IMR-90 (cell line): ENCODE measurements around the gene RPS2. TPM values are rescaled to one million over a fixed set of nuclear protein-coding genes. Genes with fewer than 3 reads are reported as not detected.

Source experiments
- ATAC-seq: fragments of 200-7000 bp; cut with Tn5 transposase; 2 replicates; pipeline ENCODE4 v1.9.1; 2020; ENCODE audit warnings: low read depth, mild to moderate bottlenecking, moderate library complexity
- BruUV-seq: library from RNA; stranded (reverse); fragments of 400-500 nt; replicated peaks from 2 replicates; lab custom pipeline; 2021; lab: Mats Ljungman, UMichigan
- CTCF ChIA-PET: fragments of 300-600 bp; formaldehyde crosslinking; extraction: SDS; loops from one replicate; lab custom pipeline; 2021; ENCODE audit warnings: antibody characterized with exemption; lab: Yijun Ruan, JAX
- POLR2A ChIA-PET: fragments of 300-600 bp; sonication (Branson Sonifier 250); formaldehyde crosslinking; loops from one replicate; lab custom pipeline; 2022; ENCODE audit warnings: antibody characterized with exemption; ENCODE audit not compliant: unreplicated experiment; lab: Charles Lee
- DNase-seq: peaks from one replicate; pipeline ENCODE4 v3.0.0; 2013
- H2AFZ ChIP-seq: replicated peaks from 2 replicates; pipeline ENCODE3; 2013; ENCODE audit warnings: low read length, mild to moderate bottlenecking; ENCODE audit not compliant: poor library complexity
- H2AK5ac ChIP-seq: 2 replicates; pipeline ENCODE4 v1.6.1; 2013; ENCODE audit warnings: low read depth, low read length, inconsistent platforms
- H2AK9ac ChIP-seq: replicated peaks from 2 replicates; pipeline ENCODE3; 2013; ENCODE audit warnings: mild to moderate bottlenecking, low read depth, low read length, moderate library complexity; ENCODE audit not compliant: poor library complexity
- H2BK120ac ChIP-seq: 2 replicates; pipeline ENCODE4 v1.6.1; 2013; ENCODE audit warnings: low read depth, low read length, inconsistent platforms
- H2BK15ac ChIP-seq: 3 replicates; pipeline ENCODE4 v1.6.1; 2013; ENCODE audit warnings: low read depth, low read length, inconsistent platforms
- H2BK20ac ChIP-seq: 2 replicates; pipeline ENCODE4 v1.6.1; 2013; ENCODE audit warnings: low read depth, mild to moderate bottlenecking, inconsistent platforms, low read length, moderate library complexity
- H2BK5ac ChIP-seq: 2 replicates; pipeline ENCODE4 v1.6.1; 2013; ENCODE audit warnings: mild to moderate bottlenecking, low read depth, low read length, inconsistent platforms; ENCODE audit not compliant: poor library complexity, severe bottlenecking
- H3K14ac ChIP-seq: replicated peaks from 2 replicates; pipeline ENCODE4 v1.6.1; 2013; ENCODE audit warnings: low read depth, low read length, inconsistent platforms
- H3K18ac ChIP-seq: 2 replicates; pipeline ENCODE4 v1.6.1; 2013; ENCODE audit warnings: low read depth, low read length, control low read depth
- H3K23ac ChIP-seq: 2 replicates; pipeline ENCODE4 v1.6.1; 2013; ENCODE audit warnings: low read depth, low read length, inconsistent platforms
- H3K27ac ChIP-seq: 2 replicates; pipeline ENCODE4 v1.5.1; 2013; ENCODE audit warnings: mild to moderate bottlenecking, control low read depth, low read length; ENCODE audit not compliant: insufficient read depth
- H3K27me3 ChIP-seq: 2 replicates; pipeline ENCODE4 v1.6.1; 2013; ENCODE audit warnings: low read length; ENCODE audit not compliant: control insufficient read depth, insufficient read depth
- H3K36me3 ChIP-seq: 2 replicates; pipeline ENCODE4 v1.6.1; 2013; ENCODE audit warnings: low read length, mixed read lengths; ENCODE audit not compliant: control insufficient read depth, insufficient read depth
- H3K4ac ChIP-seq: 2 replicates; pipeline ENCODE4 v1.6.1; 2013; ENCODE audit warnings: low read depth, low read length, inconsistent platforms
- H3K4me1 ChIP-seq: 2 replicates; pipeline ENCODE4 v1.6.1; 2013; ENCODE audit warnings: low read length, mixed read lengths; ENCODE audit not compliant: control insufficient read depth, insufficient read depth
- H3K4me2 ChIP-seq: 2 replicates; pipeline ENCODE4 v1.6.1; 2013; ENCODE audit warnings: low read depth, mild to moderate bottlenecking, control low read depth, low read length, moderate library complexity
- H3K4me3 ChIP-seq: 2 replicates; pipeline ENCODE4 v1.5.1; 2013; ENCODE audit warnings: low read depth, mild to moderate bottlenecking, control low read depth, low read length, moderate library complexity; ENCODE audit not compliant: insufficient read depth
- H3K56ac ChIP-seq: 2 replicates; pipeline ENCODE4 v1.6.1; 2013; ENCODE audit warnings: low read length, inconsistent platforms; ENCODE audit not compliant: insufficient read depth; ENCODE audit errors: extremely low read depth
- H3K79me1 ChIP-seq, 2 experiments: 2 replicates each; pipeline ENCODE4 v1.6.1; 2013; ENCODE audit warnings: low read length in 2 of 2, inconsistent platforms in 1 of 2, low read depth in 1 of 2
- H3K9ac ChIP-seq: 2 replicates; pipeline ENCODE4 v1.6.1; 2013; ENCODE audit warnings: low read depth, low read length, control low read depth
- H3K9me1 ChIP-seq: 2 replicates; pipeline ENCODE4 v1.6.1; 2013; ENCODE audit warnings: low read length, inconsistent platforms; ENCODE audit not compliant: insufficient read depth
- H3K9me3 ChIP-seq: 2 replicates; pipeline ENCODE4 v1.6.1; 2013; ENCODE audit warnings: low read length; ENCODE audit not compliant: control insufficient read depth, insufficient read depth
- H4K20me1 ChIP-seq: 2 replicates; pipeline ENCODE4 v1.6.1; 2013; ENCODE audit warnings: low read length, inconsistent platforms; ENCODE audit not compliant: insufficient read depth
- H4K5ac ChIP-seq: 2 replicates; pipeline ENCODE4 v1.6.1; 2013; ENCODE audit warnings: mild to moderate bottlenecking, low read depth, low read length, control low read depth
- H4K8ac ChIP-seq, 2 experiments: 2 replicates each; pipeline ENCODE4 v1.6.1; 2013; ENCODE audit warnings: low read depth in 2 of 2, low read length in 2 of 2, control low read depth in 1 of 2, inconsistent platforms in 1 of 2
- H4K91ac ChIP-seq: 2 replicates; pipeline ENCODE4 v1.6.1; 2013; ENCODE audit warnings: low read depth, low read length, inconsistent platforms; ENCODE audit not compliant: insufficient read depth
- CHD1 ChIP-seq: IDR thresholded peaks from 2 replicates; pipeline ENCODE4 v1.6.1; 2012; ENCODE audit warnings: low read depth, low read length, improper control_type of control experiment
- CTCF ChIP-seq: conservative IDR thresholded peaks from 2 replicates; pipeline ENCODE4 v1.5.1; 2012; ENCODE audit warnings: mild to moderate bottlenecking, low read depth, low read length, improper control_type of control experiment
- ELK1 ChIP-seq: fragments of 150-350 bp; IDR thresholded peaks from 2 replicates; pipeline ENCODE4 v1.6.1; 2016; ENCODE audit warnings: low read depth, mild to moderate bottlenecking, low read length, moderate library complexity, borderline replicate concordance
- RFX5 ChIP-seq: IDR thresholded peaks from 2 replicates; pipeline ENCODE4 v1.8.0; 2012; ENCODE audit warnings: low read depth, mild to moderate bottlenecking, low read length, moderate library complexity
- WGBS, 2 experiments: methylation state at CpG; one replicate each; pipeline versions ENCODE4 v1.1.5 to v1.1.7; 2013; ENCODE audit warnings: missing lambda C conversion rate in 2 of 2; ENCODE audit not compliant: insufficient read length in 1 of 2; ENCODE audit errors: extremely low coverage in 2 of 2; 5-methylcytosine and 5-hydroxymethylcytosine counted together
- dilution Hi-C: fragments of 300-500 bp; cut with HindIII; formaldehyde crosslinking; loops from one replicate; pipeline ENCODE4 v1.14.3; 2018; ENCODE audit warnings: low sequenced_read_pairs; ENCODE audit not compliant: unreplicated experiment
- in situ Hi-C: fragments of 300-500 bp; cut with MboI; formaldehyde crosslinking; loops from 3 replicates; pipeline ENCODE4 v1.14.3; 2019; ENCODE audit warnings: low sequenced_read_pairs, inconsistent platforms, mixed read lengths
- intact Hi-C: fragments of 100-400 bp; cut with micrococcal nuclease; formaldehyde crosslinking; loops from 2 replicates; pipeline ENCODE4 v1.10.0; 2022
- polyA plus RNA-seq, 3 experiments: library from polyadenylated mRNA; depleted of rRNA; stranded (reverse); fragments of >200 nt; gene quantifications; 2 replicates each; pipeline ENCODE4 v1.2.3, GENCODE V29; 2012; ENCODE audit warnings: low replicate concordance in 1 of 3
- total RNA-seq: library from RNA; depleted of rRNA; stranded (reverse); fragments of >200 nt; gene quantifications from 2 replicates; pipeline ENCODE4 v1.2.3, GENCODE V29; 2012

Gene RPS2
- total and polyA plus RNA-seq, 2 of the 4 experiments (the other 2 are of a cell fraction), result 2,703 to 6,941 TPM

GRCh38 chr16:1942047-1942809 lies 22.4 kb downstream of the RPS2 start (continued):
- TF ChIP-seq CHD1 (no peak), RFX5 (no peak)

GRCh38 chr16:1941162-1942046 lies 23.2 kb downstream of the RPS2 start:
- Histone ChIP-seq H4K91ac (no peak overlapping the region), H3K79me1 (peaks cover 9 to 13% of the 10 kb centered on the region in 2 experiments; a peak in 3 of 4 replicates), H2AFZ (no peak overlapping the region), H3K9me3 (no peaks in the 10 kb centered on the region), H3K9ac (no peak overlapping the region), H3K56ac (no peak overlapping the region), H3K9me1 (no peaks in the 10 kb centered on the region), H3K18ac (no peak overlapping the region), H4K5ac (no peak overlapping the region), H3K4ac (no peak overlapping the region), H3K27me3 (no peaks in the 10 kb centered on the region), H3K14ac (no peak overlapping the region), H3K4me2 (peak overlapping the region; percentile 76; the same call in 1 of the 2 replicates), H3K36me3 (peaks cover 23% of the 10 kb centered on the region), H2BK120ac (no peak overlapping the region), H3K4me3 (no peak overlapping the region), H2BK5ac (no peak overlapping the region), H3K27ac (no peak overlapping the region), H2BK20ac (no peak overlapping the region), H2AK5ac (0 out of 2 replicates have a peak overlapping the region, but pooled peaks have one; percentile 9), H2BK15ac (no peak overlapping the region), H2AK9ac (peak overlapping the region; percentile 69), H4K20me1 (no peaks in the 10 kb centered on the region), H3K4me1 (peaks cover 5% of the 10 kb centered on the region; the same call in 1 of the 2 replicates), H3K23ac (no peak overlapping the region), H4K8ac (no peak overlapping the region)
- intact Hi-C loops, result no loop called here
- ATAC-seq, result no peak
- 77% methylated on average over 21 of the region's 30 CpGs; no CpG with 5 or more reads in 1 of the 2 experiments for WGBS, 2 experiments
- dilution Hi-C loops, result no loop called here
- BruUV-seq, result no TSS peak
- ChIA-PET CTCF (no interaction called here), POLR2A (interaction anchor here (1.2 kb wide), 1 partner anchor 23 kb away, joined by 3 read pairs; the partner anchor contains the start of gene RPS2)
- in situ Hi-C loops, result no loop called here
- no peak for DNase-seq
- no peak for TF ChIP-seq ELK1
- TF ChIP-seq CTCF, result 0 out of 2 replicates have a peak, but pooled peaks have one; percentile 6
